Measurements from ENCODE around the gene FBXO17.
"Not testable (repeated sequence)": the region's sequence is repeated elsewhere in the genome, so short reads cannot be mapped to it uniquely, and the experiment has no call there.

Gene FBXO17

DNA sequence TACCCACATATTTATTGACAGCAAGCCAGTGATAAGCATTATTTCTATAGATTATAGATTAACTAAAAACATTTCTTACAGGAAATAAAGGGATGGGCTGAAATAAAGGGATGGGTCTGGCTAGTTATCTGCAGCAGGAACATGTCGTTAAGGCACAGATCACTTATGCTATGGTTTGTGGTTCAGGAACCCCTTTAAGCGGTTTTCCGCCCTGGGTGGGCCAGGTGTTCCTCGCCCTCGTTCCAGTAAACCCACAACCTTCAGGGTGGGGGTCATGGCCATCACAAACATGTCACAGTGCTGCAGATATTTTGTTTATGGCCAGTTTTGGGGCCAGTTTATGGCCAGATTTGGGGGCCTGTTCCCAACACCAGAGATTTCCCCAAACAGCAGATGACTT, 34.1 kb downstream of the FBXO17 start:
- not testable (repeated sequence) for DNase-seq

GRCh38 chr19:38939957-38940356, 35.6 kb downstream of the FBXO17 start:
- no peak for DNase-seq

- no peak for DNase-seq
Measured at GRCh38 chr19:38933544-38933943, 42.0 kb downstream of the FBXO17 start.

GRCh38 chr19:38932425-38933179, 42.9 kb downstream of the FBXO17 start:
- no peak for DNase-seq

GRCh38 chr19:38931521-38931793, 44.1 kb downstream of the FBXO17 start:
- DNase-seq, result no peak

- DNase-seq, result peak; percentile 98
Measured at GRCh38 chr19:38930776-38931520, 44.6 kb downstream of the FBXO17 start, which contains the start of gene MRPS12. Gene MRPS12 (plus strand): TSS chr19:38930944. CDS start chr19:38931295, 351 bp downstream.

- peak; percentile 96 for DNase-seq
Measured at GRCh38 chr19:38929929-38930775, 45.4 kb downstream of the FBXO17 start, which contains the start of gene SARS2. Gene SARS2 (minus strand): TSS chr19:38930763. CDS start chr19:38930736, 27 bp downstream.

- no peak for DNase-seq
Measured at GRCh38 chr19:38928391-38929001, 47.0 kb downstream of the FBXO17 start.

- no peak for DNase-seq
Measured at GRCh38 chr19:38924388-38924787, 51.2 kb downstream of the FBXO17 start.

- no peak for DNase-seq
Measured at GRCh38 chr19:38922482-38922881, 53.1 kb downstream of the FBXO17 start.

- no peak for DNase-seq
Measured at GRCh38 chr19:38921420-38922274, 53.9 kb downstream of the FBXO17 start.

- DNase-seq, result no peak
Measured at GRCh38 chr19:38920602-38921419, 54.7 kb downstream of the FBXO17 start.

DNA sequence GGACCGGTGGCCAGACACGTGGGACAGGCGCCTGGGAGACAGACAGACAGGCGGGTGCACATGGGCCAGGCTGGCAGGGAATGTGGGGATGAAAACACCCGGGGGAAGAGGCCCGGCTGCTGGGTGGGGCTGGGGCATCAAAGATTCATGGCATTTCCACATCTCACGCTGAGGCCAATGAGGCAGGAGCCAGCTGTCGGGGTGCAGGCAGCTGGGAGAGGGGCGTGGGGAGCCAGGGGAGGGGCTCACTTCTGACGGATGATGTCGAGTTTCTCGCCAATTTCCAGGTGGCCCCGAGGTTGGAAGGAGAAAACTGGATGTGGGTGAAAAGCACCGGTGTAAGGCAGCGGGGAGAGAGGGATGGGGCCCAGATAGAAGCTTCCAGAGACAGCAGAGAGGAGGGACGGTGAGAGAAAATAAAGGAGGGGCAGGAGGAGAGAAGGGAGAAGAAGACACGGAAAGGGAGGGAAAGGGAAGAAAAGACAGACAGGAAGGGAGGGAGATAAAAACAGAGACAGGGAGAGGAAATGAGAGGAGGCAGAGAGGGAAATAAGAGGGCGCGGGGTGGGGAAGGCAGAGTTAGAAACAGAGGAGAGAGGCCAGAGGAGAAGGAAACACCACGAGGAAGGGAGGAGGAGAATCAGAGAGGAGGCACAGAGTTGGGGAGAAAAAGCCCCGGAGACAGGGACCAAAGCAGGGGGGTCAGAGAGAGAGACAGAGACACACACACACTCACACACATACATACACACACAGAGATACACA, 55.5 kb downstream of the FBXO17 start:
- no peak for DNase-seq

GRCh38 chr19:38918526-38918925, 57.0 kb downstream of the FBXO17 start:
- no peak for DNase-seq

- DNase-seq, result no peak
Measured at GRCh38 chr19:38917921-38918491, 57.5 kb downstream of the FBXO17 start.

DNA sequence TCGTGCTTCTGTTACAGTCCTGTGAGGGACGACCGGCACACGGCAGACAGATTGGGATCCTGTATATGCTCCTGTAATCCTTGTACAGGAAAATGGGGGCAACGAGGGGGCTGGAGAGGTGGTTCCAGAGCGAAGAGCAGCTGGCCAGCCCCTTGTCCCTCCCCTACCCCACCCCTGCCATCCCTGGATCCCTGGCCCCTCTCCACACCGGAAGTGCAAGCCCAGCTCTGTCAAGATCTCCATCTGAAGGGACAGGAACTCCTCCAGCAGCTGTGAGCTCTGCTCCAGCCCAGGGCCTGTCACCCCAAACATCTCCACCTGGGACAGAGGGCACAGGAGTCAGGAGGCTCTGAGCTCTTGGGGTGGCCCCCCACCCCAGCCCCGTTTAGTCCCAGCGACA, 58.0 kb downstream of the FBXO17 start:
- peak; percentile 24 for DNase-seq

DNA sequence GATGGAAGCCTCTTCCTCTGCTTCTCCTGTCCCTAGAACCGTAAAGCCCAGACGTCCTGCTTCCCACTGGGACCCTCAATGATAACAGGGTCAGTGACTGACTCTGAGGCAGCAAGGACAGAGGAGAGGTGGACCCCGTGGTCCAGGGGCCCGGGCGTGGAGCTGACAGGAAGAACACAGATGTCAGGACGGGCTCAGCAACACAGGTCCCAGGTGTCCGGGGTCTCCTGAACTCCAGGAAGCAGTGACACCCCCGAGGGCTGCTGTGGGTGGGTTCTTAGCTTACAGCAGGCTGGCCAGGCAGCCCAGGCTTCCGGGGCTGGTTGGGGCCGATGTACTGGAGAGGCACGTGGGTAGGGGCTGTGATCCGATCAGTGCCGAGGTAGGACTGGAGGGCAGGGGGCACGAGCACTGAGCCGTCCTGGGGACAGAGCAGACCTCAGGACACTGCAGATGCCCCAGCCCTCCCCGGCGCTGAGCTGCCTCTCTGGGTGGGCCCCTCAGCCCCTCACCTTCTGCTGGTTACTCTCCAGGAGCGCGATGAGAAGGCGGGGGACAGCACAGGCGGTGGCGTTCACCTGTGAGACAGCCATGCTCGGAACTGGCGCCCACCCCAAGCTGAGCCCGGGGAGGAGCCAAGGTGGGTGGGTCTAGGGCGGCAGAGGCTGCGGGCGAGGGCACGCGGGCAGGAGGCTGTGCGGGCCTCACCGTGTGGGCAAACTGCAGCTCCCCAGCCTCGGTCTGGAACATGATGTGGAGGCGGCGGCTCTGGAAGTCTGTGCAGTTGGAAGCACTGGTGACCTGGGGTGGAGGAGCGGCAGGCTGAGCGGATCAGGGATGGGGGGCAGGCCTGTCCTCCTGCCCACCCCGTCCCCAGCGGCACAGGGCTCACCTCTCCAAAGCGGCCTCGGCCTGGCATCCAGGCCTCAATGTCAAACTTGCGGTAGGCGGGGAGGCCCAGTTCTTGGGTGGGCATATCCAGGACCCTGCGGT, 59.9 kb downstream of the FBXO17 start:
- no peak for DNase-seq

- DNase-seq, result no peak
Measured at GRCh38 chr19:38913958-38914357, 61.6 kb downstream of the FBXO17 start.

All from left hindlimb (tissue), 1 donor.